Karpas-422 (cell line): ENCODE measurements around the gene RNLS. TPM values are rescaled to one million over a fixed set of nuclear protein-coding genes. Genes with fewer than 3 reads are reported as not detected.
A peak's percentile ranks its signal among the peaks of the same experiment; 100 is the strongest.

Experiments used
- DNase-seq: peaks from one replicate; pipeline ENCODE4 v3.0.0-alpha.2; 2015
- H2AFZ ChIP-seq: fragments of 200-600 bp; sonication (generic); 2 replicates; pipeline ENCODE4 v1.6.1; 2014; ENCODE audit warnings: antibody characterized with exemption, low read length, mixed read lengths
- H3K27ac ChIP-seq: fragments of 200-600 bp; sonication (generic); 2 replicates; pipeline ENCODE4 v1.5.1; 2014; ENCODE audit warnings: mild to moderate bottlenecking, low read length, moderate library complexity
- H3K27me3 ChIP-seq: fragments of 200-600 bp; sonication (generic); 2 replicates; pipeline ENCODE4 v1.6.1; 2014; ENCODE audit warnings: low read length, mixed read lengths
- H3K36me3 ChIP-seq: fragments of 200-600 bp; sonication (generic); 2 replicates; pipeline ENCODE4 v1.6.1; 2014; ENCODE audit warnings: low read length, mixed read lengths; ENCODE audit not compliant: insufficient read depth
- H3K4me1 ChIP-seq: fragments of 200-600 bp; sonication (generic); 2 replicates; pipeline ENCODE4 v1.6.1; 2014; ENCODE audit warnings: mild to moderate bottlenecking, low read length, mixed read lengths
- H3K4me2 ChIP-seq: fragments of 200-600 bp; sonication (generic); 2 replicates; pipeline ENCODE4 v1.6.1; 2014; ENCODE audit warnings: low read length, low read depth, mild to moderate bottlenecking; ENCODE audit not compliant: poor library complexity, severe bottlenecking
- H3K4me3 ChIP-seq: fragments of 200-600 bp; sonication (generic); 2 replicates; pipeline ENCODE4 v1.5.1; 2014; ENCODE audit warnings: mild to moderate bottlenecking, antibody characterized with exemption, low read length, mixed read lengths
- H3K79me2 ChIP-seq: fragments of 200-600 bp; sonication (generic); 2 replicates; pipeline ENCODE4 v1.6.1; 2014; ENCODE audit warnings: mild to moderate bottlenecking, low read length, mixed read lengths
- H3K9ac ChIP-seq: fragments of 200-600 bp; sonication (generic); 2 replicates; pipeline ENCODE4 v1.6.0; 2014; ENCODE audit warnings: low read length
- H3K9me2 ChIP-seq: fragments of 200-600 bp; sonication (generic), shearing (Covaris generic); replicated peaks from 2 replicates; pipeline ENCODE4 v1.6.0; 2014; ENCODE audit warnings: mild to moderate bottlenecking, low read length, moderate library complexity; ENCODE audit not compliant: insufficient read depth
- H3K9me3 ChIP-seq: fragments of 300-700, 200-600 bp; sonication (generic); 2 replicates; pipeline ENCODE4 v1.6.1; 2014; ENCODE audit warnings: low read length, mixed read lengths
- H4K20me1 ChIP-seq: fragments of 200-600 bp; sonication (generic); 2 replicates; pipeline ENCODE4 v1.6.1; 2014; ENCODE audit warnings: mild to moderate bottlenecking, antibody characterized with exemption, low read length, low read depth; ENCODE audit not compliant: insufficient read depth
- total RNA-seq: library from RNA; depleted of rRNA; stranded (reverse); fragments of >200 nt; shearing (Covaris generic); gene quantifications from 2 replicates; pipeline ENCODE4 v1.2.3, GENCODE V29; 2014; ENCODE audit warnings: low replicate concordance

The RNLS gene
- total RNA-seq, 1 experiment from 2014 or later: not detected

DNA sequence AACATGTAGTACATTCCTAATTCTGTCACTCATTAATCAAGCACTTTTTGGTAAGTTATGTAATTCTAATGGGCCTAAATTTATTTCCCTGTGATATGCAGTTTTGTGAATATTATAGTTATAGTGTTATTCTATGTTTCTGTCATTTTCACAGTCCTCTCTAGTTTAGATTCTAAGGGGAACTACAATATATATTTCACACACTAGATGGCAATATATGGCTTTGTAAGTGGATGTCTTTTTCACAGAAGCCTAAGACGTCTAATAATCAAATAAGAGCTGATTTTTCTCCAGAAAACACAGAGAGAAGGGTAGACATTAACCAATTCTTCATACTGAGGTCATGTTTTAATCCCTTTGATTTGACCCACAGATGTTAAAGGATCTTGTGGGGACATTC is 18.0 kb downstream of the RNLS start:
- H3K4me3 ChIP-seq: no peak overlapping the region
- no peak overlapping the region for H3K9ac ChIP-seq
- no peak overlapping the region for H3K4me2 ChIP-seq
- peak; percentile 51 for DNase-seq
- H4K20me1 ChIP-seq: no peaks in the 10 kb centered on the region
- H3K9me3 ChIP-seq: no peaks in the 10 kb centered on the region
- H3K27me3 ChIP-seq: no peaks in the 10 kb centered on the region
- no peaks in the 10 kb centered on the region for H3K36me3 ChIP-seq
- H3K79me2 ChIP-seq: no peaks in the 10 kb centered on the region
- no peak overlapping the region for H3K27ac ChIP-seq
- no peaks in the 10 kb centered on the region for H3K9me2 ChIP-seq
- no peak overlapping the region for H2AFZ ChIP-seq
- H3K4me1 ChIP-seq: no peaks in the 10 kb centered on the region

GRCh38 chr10:88562152-88562551 is 21.0 kb downstream of the RNLS start:
- Histone ChIP-seq H3K4me1 (no peaks in the 10 kb centered on the region), H4K20me1 (no peaks in the 10 kb centered on the region), H3K9ac (no peak overlapping the region), H3K9me2 (no peaks in the 10 kb centered on the region), H3K4me2 (no peak overlapping the region), H3K36me3 (no peaks in the 10 kb centered on the region), H2AFZ (no peak overlapping the region), H3K27ac (no peak overlapping the region), H3K79me2 (no peaks in the 10 kb centered on the region), H3K4me3 (no peak overlapping the region), H3K27me3 (no peaks in the 10 kb centered on the region), H3K9me3 (no peaks in the 10 kb centered on the region)
- no peak for DNase-seq

- H3K9ac ChIP-seq: no peak overlapping the region
- no peaks in the 10 kb centered on the region for H3K27me3 ChIP-seq
- H4K20me1 ChIP-seq: no peaks in the 10 kb centered on the region
- no peak for DNase-seq
- no peak overlapping the region for H3K27ac ChIP-seq
- H3K4me3 ChIP-seq: no peak overlapping the region
- H3K9me3 ChIP-seq: no peaks in the 10 kb centered on the region
- no peak overlapping the region for H3K4me2 ChIP-seq
- H3K36me3 ChIP-seq: no peaks in the 10 kb centered on the region
- no peaks in the 10 kb centered on the region for H3K9me2 ChIP-seq
- no peaks in the 10 kb centered on the region for H3K4me1 ChIP-seq
- no peaks in the 10 kb centered on the region for H3K79me2 ChIP-seq
- H2AFZ ChIP-seq: no peak overlapping the region
These were observed 25.5 kb downstream of the RNLS start for GRCh38 chr10:88557658-88558057.

GRCh38 chr10:88557256-88557655 is 25.9 kb downstream of the RNLS start:
- no peak for DNase-seq
- no peak overlapping the region for H3K4me2 ChIP-seq
- H3K27ac ChIP-seq: no peak overlapping the region
- no peaks in the 10 kb centered on the region for H3K36me3 ChIP-seq
- no peak overlapping the region for H2AFZ ChIP-seq
- H3K4me3 ChIP-seq: no peak overlapping the region
- H3K9me2 ChIP-seq: no peaks in the 10 kb centered on the region
- no peaks in the 10 kb centered on the region for H3K27me3 ChIP-seq
- H3K9me3 ChIP-seq: no peaks in the 10 kb centered on the region
- H3K9ac ChIP-seq: no peak overlapping the region
- no peaks in the 10 kb centered on the region for H3K4me1 ChIP-seq
- H4K20me1 ChIP-seq: no peaks in the 10 kb centered on the region
- H3K79me2 ChIP-seq: no peaks in the 10 kb centered on the region

DNA sequence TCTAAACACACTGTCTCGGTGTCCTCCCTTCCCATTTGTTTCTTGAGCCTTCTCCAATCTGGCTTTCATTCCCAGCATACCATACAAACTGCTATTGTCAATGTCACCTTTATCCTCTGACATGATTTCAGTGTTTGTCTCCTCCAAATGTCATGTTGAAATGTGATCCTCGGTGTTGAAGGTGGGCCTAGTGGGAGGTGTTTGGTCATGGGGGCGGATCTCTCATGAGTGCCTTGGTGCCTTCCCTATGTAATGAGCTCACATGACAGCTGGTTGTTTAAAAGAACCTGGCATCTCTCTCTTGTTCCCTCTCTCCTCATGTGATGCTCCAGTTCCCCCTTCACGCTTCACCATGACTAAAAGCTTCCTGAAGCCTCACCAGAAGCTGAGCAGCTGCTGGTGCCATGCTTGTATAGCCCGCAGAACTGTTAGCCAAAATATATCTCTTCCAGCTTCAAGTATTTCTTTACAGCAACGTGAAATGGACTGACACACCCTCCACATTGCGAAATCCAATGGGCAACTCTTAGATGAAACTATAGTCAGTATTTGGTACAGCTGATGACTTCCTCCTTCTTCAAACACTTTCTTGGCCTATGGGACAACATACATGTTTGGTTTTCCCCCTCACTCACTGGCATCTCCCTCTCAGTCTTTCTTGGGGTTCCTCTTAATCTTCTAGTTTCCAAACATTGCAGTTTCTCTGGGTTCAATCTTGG is 27.8 kb downstream of the RNLS start:
- H3K36me3 ChIP-seq: no peaks in the 10 kb centered on the region
- H3K9me2 ChIP-seq: no peaks in the 10 kb centered on the region
- no peak for DNase-seq
- H3K79me2 ChIP-seq: no peaks in the 10 kb centered on the region
- H3K4me2 ChIP-seq: no peak overlapping the region
- no peaks in the 10 kb centered on the region for H3K9me3 ChIP-seq
- H2AFZ ChIP-seq: no peak overlapping the region
- H3K4me1 ChIP-seq: peaks cover 8% of the 10 kb centered on the region
- H3K27me3 ChIP-seq: no peaks in the 10 kb centered on the region
- H4K20me1 ChIP-seq: no peaks in the 10 kb centered on the region
- no peak overlapping the region for H3K4me3 ChIP-seq
- no peak overlapping the region for H3K9ac ChIP-seq
- H3K27ac ChIP-seq: no peak overlapping the region

DNA sequence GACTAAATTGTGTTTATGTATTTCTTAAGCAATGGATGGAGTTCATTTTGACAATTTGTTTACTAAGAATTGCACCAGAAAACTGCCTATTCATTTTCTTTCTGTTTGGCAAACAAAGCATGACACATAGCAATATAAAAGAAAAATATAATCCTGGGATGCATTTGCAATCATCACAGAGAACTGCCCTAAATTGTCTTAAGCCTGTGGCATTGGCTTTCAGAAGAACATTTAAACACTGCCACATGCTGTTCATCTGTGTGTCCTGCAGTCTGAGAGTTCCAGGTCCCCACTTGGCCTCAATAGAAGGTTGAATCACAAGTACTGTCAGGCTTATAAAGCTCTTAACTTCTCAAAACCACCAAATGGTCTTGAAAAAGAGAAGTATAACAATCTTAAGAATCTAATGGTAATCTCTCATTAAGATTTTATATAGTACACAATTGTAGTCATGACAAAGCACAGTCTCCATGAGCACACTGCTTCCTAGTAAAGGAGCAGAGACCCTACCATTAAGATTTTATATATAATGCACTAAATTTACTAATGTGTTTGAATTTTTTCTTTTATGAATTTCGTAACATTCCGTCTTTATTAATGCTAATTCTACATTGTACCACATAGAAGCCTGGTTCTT is 29.9 kb downstream of the RNLS start:
- Histone ChIP-seq H3K4me2 (no peak overlapping the region), H3K27ac (no peak overlapping the region), H3K4me1 (peaks cover 8% of the 10 kb centered on the region), H3K36me3 (no peaks in the 10 kb centered on the region), H3K9me3 (no peaks in the 10 kb centered on the region), H3K79me2 (no peaks in the 10 kb centered on the region), H3K9ac (no peak overlapping the region), H2AFZ (no peak overlapping the region), H3K9me2 (no peaks in the 10 kb centered on the region), H4K20me1 (no peaks in the 10 kb centered on the region), H3K4me3 (no peak overlapping the region), H3K27me3 (no peaks in the 10 kb centered on the region)
- peak; percentile 62 for DNase-seq

DNA sequence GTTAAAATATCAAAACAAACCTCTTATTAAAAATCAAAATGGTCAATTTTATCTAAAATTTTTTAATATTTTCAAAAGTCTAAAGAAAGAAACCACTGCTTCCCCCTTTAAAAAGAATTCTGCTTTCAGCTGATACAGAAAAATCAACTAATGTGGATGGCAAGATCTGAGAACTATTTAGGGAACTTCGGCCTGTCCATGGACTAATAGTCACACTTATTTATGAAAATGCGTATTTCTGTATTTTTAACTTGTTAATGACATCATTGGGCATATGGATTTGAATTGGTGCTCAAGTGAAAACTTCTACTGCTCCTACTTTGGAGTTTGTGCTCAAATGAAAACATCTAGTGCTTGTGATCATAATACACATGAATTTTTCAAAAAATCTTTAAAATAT is 31.9 kb downstream of the RNLS start:
- no peak overlapping the region for H3K27ac ChIP-seq
- H4K20me1 ChIP-seq: no peaks in the 10 kb centered on the region
- H3K4me1 ChIP-seq: peaks cover 8% of the 10 kb centered on the region
- no peak overlapping the region for H2AFZ ChIP-seq
- no peaks in the 10 kb centered on the region for H3K9me2 ChIP-seq
- no peaks in the 10 kb centered on the region for H3K79me2 ChIP-seq
- no peak overlapping the region for H3K9ac ChIP-seq
- H3K27me3 ChIP-seq: no peaks in the 10 kb centered on the region
- no peak overlapping the region for H3K4me2 ChIP-seq
- no peaks in the 10 kb centered on the region for H3K9me3 ChIP-seq
- DNase-seq: no peak
- H3K36me3 ChIP-seq: no peaks in the 10 kb centered on the region
- H3K4me3 ChIP-seq: no peak overlapping the region

GRCh38 chr10:88546497-88546896 is 36.6 kb downstream of the RNLS start:
- H3K9ac ChIP-seq: no peak overlapping the region
- no peaks in the 10 kb centered on the region for H4K20me1 ChIP-seq
- no peak overlapping the region for H3K27ac ChIP-seq
- H3K9me3 ChIP-seq: no peaks in the 10 kb centered on the region
- no peaks in the 10 kb centered on the region for H3K27me3 ChIP-seq
- H3K4me3 ChIP-seq: no peak overlapping the region
- H3K4me1 ChIP-seq: peaks cover 6% of the 10 kb centered on the region
- no peaks in the 10 kb centered on the region for H3K9me2 ChIP-seq
- no peak overlapping the region for H2AFZ ChIP-seq
- H3K79me2 ChIP-seq: no peaks in the 10 kb centered on the region
- no peak for DNase-seq
- no peak overlapping the region for H3K4me2 ChIP-seq
- no peaks in the 10 kb centered on the region for H3K36me3 ChIP-seq
